Uterus (tissue), 2 donors: ENCODE results near the gene IBA57.

Source experiments
- CTCF ChIP-seq, 4 experiments: fragments of 200-600 bp in 2 of 4; fragments of 450-650 bp in 2 of 4; sonication (generic) in 2 of 4; IDR thresholded peaks; one replicate each; pipeline ENCODE4 v1.5.1; 2016 to 2019; ENCODE audit warnings: antibody characterized with exemption in 4 of 4, mild to moderate bottlenecking in 2 of 4, moderate library complexity in 1 of 4
- POLR2A ChIP-seq, 2 donors: fragments of 450-650 bp; IDR thresholded peaks; one replicate each; pipeline ENCODE4 v1.6.1; 2016; ENCODE audit warnings: antibody characterized with exemption in 2 of 2, mild to moderate bottlenecking in 1 of 2, moderate library complexity in 1 of 2

- TF ChIP-seq POLR2A (IDR thresholded peaks at IDR 0.05): no peak
- TF ChIP-seq CTCF (IDR thresholded peaks at IDR 0.05): no peak
Observed at GRCh38 chr1:228197555-228198147, 32.0 kb downstream of the IBA57 start.
